ENCODE results near the gene SPSB2.

GRCh38 chr12:6916426-6917200, 43.5 kb upstream of the SPSB2 start:
- no peak for TF ChIP-seq EZH2 (IDR thresholded peaks at IDR 0.05; ENCODE audit: insufficient read depth, poor library complexity, severe bottlenecking)
- TF ChIP-seq EZH2phosphoT487 (IDR thresholded peaks at IDR 0.05; ENCODE audit: insufficient read depth, low read depth), result no peak

All from GM23248 (cell line).